Kasumi-1 (cell line): ENCODE data around the gene PFDN4.
A peak's percentile ranks its signal among the peaks of the same experiment; 100 is the strongest.
"Not testable (repeated sequence)": the region's sequence is repeated elsewhere in the genome, so short reads cannot be mapped to it uniquely, and the experiment has no call there.

Experiments used
- DNase-seq, 2 experiments: peaks; one replicate each; lab custom pipeline; 2025; lab: John Stamatoyannopoulos, UW

Gene PFDN4

DNA sequence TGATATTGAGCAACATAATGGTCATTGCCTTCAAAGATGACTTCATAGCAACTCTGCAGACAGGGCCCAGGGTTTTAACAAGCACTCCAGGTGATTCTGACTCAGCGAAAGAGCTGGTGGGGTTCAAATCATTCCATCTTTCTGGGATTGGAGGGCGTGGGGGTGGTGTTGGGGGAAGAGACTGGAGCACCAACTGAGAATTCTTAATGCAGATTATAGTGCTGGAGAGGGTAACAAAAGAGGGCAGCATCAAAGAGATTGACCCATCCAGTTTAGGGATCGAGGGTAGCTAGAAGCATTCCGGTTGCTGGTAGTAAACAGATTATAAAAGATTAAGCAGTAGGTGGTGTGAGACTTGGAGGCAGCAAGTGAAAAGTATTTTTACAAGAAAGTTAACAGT, 15.9 kb downstream of the PFDN4 start:
- no peak for DNase-seq

- DNase-seq = not testable (repeated sequence)
Measured at GRCh38 chr20:54224642-54225041, 16.8 kb downstream of the PFDN4 start.

GRCh38 chr20:54227241-54227640, 19.4 kb downstream of the PFDN4 start:
- no peak for DNase-seq

- DNase-seq = peak; percentile 40 to 46
Measured at GRCh38 chr20:54227751-54228150, 19.9 kb downstream of the PFDN4 start.

DNA sequence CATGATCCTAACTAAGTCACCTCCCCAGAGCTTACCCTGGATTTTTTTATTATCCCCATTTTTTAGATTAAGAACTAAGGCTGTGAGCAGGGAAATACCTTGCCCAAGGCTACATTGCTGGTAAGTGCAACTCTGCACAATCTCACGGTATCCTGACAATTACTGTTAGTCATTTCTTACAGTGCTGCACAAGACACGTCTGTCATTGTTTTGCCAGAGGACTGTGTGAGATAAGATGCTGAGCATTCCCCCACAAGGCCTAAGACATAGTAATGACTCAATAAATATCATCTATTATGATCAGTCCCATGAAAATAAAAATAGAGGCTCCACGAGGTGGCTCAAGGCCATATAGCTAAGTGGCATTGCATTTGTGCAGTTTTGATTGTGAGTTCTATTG, 21.0 kb downstream of the PFDN4 start:
- no peak for DNase-seq

- no peak for DNase-seq
Measured at GRCh38 chr20:54229566-54230160, 21.8 kb downstream of the PFDN4 start.

DNA sequence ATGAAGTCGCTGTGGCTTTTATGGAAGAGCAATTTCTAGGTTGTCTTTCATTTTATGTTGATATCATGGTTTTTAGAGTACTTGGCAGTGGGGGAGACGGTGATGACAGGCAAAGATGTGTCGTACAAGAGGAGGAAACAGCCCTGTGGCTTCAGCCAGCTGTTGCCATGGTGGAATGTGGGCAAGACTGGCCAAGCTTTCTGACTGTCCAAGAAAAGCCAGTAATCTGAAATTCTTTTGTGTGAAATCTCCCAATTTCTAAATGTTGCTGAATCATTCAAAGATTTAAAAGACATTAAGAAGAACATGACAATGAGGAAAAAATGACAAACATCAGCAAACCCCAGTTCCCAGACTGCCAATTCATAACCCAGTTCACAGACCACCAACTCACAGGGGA, 23.1 kb downstream of the PFDN4 start:
- DNase-seq = no peak

- DNase-seq = no peak
Measured at GRCh38 chr20:54234991-54235390, 27.1 kb downstream of the PFDN4 start.

DNA sequence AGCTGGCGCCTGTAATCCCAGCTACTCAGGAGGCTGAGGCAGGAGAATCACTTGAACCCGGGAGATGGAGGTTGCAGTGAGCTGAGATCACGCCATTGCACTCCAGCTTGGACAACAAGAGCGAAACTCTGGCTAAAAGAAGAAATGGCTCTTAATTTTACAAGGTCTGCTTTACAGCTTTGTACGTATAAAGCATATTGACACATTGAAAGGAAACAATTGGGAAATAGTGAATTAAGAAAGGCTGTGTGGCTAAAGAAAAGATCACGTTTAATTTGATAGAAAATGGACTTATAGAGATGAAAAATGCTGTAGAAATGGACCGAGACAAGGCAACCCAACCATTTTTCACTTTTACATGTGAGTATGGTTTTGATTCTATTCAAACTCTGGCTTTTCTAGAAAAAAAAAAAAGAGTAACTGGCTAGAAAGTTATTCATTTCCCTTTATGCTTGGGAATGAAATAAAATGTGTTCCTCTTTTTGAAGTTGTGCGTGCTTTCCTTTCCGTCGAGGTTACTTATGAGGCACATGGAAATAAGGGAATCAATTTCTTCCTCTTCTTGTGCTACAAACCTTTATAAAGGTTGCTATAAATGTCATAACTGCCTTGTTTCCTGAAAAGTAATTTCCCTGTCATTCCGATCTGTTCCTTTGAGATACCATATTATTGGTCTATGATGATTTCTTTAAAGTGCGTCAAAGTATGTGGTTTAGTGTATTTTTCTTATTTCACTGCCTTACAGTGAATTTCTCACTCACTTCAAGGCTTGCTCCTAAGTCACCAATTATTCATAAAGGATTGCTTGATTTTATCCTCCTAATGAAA, 29.4 kb downstream of the PFDN4 start:
- peak; percentile 17 to 20 for DNase-seq

- no peak for DNase-seq
Measured at GRCh38 chr20:54244113-54244512, 36.2 kb downstream of the PFDN4 start.

DNA sequence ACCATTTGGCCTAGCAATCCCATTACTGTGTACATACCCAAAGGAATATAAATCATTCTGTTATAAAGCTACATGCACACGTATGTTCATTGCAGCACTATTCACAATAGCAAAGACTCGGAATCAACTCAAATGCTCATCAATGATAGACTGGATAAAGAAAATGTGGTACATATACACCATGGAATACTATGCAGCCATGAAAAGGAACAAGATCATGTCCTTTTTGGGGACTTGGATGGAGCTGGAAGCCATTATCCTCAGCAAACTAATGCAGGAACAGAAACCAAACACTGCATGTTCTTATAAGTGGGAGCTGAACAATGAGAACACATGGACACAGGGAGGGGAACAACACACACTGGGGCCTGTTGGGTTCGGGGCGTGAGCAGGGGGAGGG, 40.8 kb downstream of the PFDN4 start:
- not testable (repeated sequence) for DNase-seq

GRCh38 chr20:54250691-54251090, 42.8 kb downstream of the PFDN4 start:
- no peak for DNase-seq

- DNase-seq = no peak
Measured at GRCh38 chr20:54251096-54251495, 43.2 kb downstream of the PFDN4 start.

DNA sequence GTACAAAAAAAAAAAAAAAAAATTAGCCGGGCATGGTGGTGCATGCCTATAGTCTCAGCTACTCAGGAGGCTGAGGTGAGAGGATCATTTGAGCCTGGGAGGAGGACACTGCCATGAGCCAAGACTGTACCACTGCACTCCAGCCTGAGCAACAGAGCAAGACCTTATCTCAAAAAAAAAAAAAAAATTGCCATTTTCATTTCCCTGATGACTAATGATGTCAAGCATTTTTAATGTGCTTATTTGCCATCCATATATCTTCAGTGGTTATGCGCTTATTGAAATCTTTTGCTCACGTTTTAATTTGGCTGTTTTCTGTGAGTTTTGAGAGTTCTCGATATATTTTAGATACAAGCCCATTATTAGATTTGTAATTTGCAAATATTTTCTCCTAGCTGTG, 46.7 kb downstream of the PFDN4 start:
- no peak for DNase-seq

GRCh38 chr20:54255157-54255556, 47.3 kb downstream of the PFDN4 start:
- no peak for DNase-seq

DNA sequence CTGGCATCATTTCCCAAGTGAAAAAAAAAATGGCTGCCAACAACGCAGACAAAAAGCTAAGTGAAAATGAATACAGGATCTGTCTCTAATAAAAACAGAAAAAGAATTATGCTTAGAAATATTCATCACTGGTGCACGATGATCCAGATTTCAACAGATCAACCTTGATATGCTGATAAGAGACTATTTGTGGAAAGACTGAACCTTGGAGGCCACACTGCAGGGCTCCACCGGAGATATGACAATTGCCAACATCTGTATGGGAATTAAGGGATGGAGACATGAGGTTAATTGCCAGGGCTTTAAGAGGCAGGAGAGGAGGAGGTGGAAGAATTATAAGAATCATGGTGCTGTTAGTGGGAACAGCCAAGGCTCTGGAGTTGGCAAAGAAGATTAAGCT, 48.3 kb downstream of the PFDN4 start:
- DNase-seq = no peak

DNA sequence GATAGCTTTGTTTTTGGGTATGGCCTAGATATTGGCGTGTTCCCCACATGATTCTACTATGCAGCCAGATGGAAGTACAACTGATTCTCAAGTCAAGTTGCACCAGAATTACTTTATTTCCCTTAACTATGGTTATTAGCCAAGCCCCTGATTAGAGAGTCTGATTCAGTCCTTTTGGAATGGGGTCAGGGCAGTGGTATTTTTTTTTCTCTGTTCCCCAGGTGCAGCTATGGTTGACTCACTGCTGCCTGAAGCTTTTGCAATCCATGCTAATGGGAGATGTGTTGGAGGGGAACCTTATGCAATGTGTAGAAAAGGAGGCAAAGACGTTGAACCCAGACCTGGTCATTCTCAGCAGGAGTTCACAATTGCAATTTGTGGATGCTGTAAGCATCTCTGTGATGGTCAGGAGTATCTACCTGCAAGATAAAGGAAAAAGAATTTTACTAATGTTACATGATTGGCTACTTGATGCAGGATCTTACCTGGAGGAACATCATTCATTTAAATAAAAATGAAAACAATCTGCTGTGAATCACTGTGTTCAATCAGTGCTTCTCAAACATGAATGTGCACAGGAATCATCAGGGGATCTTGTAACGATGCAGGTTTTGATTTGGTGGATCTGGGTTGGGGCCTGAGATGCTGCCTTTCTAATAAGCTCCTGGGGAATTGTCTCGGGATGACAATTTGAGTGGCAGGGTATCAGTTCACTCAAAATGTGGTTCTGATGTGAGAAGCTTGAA, 49.4 kb downstream of the PFDN4 start:
- DNase-seq = no peak

DNA sequence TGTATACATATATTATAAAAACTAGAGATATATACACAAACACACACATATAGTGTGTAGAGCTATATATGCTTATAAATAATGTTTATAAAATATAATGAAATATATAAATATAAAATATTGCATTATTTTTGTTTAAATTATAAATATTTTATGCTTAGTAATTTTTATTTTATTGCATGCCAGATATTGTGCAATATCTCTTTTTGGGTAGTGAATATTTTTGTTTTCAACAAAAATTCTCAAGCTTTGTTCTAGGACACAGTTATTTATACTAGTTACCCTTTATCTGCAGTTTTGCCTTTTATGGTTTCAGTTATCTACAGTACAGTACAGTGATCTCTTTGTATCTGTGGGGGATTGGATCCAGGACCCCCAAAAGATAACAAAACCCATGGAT, 52.2 kb downstream of the PFDN4 start:
- no peak for DNase-seq

DNA sequence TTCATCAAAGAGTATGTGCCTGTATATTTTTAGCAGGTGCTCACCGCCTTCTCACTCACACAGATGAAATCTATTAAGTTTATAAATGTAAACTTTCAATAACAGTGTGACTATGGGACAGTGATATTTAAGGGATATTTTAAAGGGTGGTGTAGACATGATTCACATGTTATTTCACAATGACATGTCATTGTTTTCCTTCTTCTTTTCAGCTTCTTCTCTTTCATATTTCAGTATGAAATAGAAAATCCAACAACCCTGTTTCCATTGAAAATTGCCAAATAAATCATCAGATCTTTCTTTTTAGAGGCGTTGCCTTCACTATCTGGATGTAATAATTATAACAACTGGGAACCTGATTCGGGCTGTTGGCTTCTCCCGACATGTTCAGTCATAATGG, 54.8 kb downstream of the PFDN4 start:
- no peak for DNase-seq

- no peak for DNase-seq
Measured at GRCh38 chr20:54263116-54263690, 55.3 kb downstream of the PFDN4 start.

GRCh38 chr20:54265791-54266190, 57.9 kb downstream of the PFDN4 start:
- DNase-seq = not testable (repeated sequence)

DNA sequence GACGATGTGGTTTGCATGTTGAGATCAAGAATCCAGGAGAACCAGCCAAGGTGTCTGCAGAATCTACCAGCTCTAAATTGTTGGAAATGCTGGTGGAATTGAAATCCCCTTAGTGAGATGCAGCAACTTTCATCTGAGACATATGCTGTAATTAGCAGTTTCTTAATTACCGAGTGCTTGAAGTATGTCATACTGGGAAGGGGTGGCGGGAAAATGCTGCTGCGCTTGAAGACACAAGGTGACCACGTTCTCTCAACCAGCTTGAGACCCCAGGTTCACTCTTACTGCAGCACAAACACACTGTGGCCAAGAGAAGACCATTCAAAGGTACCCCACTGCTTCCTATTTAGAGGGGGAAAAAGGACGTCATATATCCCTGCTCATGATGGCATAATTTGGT, 59.0 kb downstream of the PFDN4 start:
- DNase-seq = no peak
